ENCODE results near the gene TMEM72. TPM values are rescaled to one million over a fixed set of nuclear protein-coding genes. Genes with fewer than 3 reads are reported as not detected.

Gene TMEM72
- total and polyA plus RNA-seq, 4 donors = 0.02 to 0.33 TPM; not detected in 2

DNA sequence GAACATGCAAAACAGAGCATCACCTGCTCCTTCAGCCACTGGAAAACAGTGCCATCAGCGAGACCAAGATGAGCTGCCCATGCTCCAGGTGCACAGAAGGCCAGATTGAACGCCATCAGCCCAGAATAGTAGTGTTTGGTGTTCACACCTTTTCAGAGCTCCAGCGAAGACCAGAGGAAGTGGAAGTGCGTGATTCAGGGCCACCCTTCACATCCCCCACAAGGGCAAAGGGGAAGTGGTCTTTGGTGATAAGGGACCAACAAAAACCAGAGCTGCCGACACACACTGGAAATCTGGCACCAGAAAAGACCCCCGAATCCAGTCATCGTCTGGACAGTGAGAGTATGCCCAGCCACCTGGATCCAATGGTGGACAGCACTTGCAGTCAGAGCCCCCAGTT lies 29.5 kb upstream of the TMEM72 start:
- H3K9ac ChIP-seq (ENCODE audit: low read depth in 1 of 2, low read length in 2 of 2) = no peak overlapping the region
- no peak overlapping the region for H3K27ac ChIP-seq (ENCODE audit: low read depth in 1 of 2, low read length in 2 of 2)
- WGBS = 85% methylated on average over 7 of the region's 7 CpGs
- no peak for DNase-seq (ENCODE audit: low spot score)
- H3K36me3 ChIP-seq (ENCODE audit: control insufficient read depth in 4 of 4, insufficient read depth in 3 of 4, low read depth in 1 of 4, low read length in 3 of 4) = no peaks in the 10 kb centered on the region
- H3K27me3 ChIP-seq (ENCODE audit: control insufficient read depth in 4 of 4, insufficient read depth in 4 of 4, low read length in 3 of 4) = no peaks in the 10 kb centered on the region
- H3K4me1 ChIP-seq (ENCODE audit: control insufficient read depth in 4 of 4, insufficient read depth in 4 of 4, low read length in 3 of 4) = peaks cover 1 to 12% (median 8%) of the 10 kb centered on the region in 4 donors
- TF ChIP-seq, protein P1, sequence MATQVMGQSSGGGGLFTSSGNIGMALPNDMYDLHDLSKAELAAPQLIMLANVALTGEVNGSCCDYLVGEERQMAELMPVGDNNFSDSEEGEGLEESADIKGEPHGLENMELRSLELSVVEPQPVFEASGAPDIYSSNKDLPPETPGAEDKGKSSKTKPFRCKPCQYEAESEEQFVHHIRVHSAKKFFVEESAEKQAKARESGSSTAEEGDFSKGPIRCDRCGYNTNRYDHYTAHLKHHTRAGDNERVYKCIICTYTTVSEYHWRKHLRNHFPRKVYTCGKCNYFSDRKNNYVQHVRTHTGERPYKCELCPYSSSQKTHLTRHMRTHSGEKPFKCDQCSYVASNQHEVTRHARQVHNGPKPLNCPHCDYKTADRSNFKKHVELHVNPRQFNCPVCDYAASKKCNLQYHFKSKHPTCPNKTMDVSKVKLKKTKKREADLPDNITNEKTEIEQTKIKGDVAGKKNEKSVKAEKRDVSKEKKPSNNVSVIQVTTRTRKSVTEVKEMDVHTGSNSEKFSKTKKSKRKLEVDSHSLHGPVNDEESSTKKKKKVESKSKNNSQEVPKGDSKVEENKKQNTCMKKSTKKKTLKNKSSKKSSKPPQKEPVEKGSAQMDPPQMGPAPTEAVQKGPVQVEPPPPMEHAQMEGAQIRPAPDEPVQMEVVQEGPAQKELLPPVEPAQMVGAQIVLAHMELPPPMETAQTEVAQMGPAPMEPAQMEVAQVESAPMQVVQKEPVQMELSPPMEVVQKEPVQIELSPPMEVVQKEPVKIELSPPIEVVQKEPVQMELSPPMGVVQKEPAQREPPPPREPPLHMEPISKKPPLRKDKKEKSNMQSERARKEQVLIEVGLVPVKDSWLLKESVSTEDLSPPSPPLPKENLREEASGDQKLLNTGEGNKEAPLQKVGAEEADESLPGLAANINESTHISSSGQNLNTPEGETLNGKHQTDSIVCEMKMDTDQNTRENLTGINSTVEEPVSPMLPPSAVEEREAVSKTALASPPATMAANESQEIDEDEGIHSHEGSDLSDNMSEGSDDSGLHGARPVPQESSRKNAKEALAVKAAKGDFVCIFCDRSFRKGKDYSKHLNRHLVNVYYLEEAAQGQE (IDR thresholded peaks at IDR 0.05) = no peak
- TF ChIP-seq, protein P2, sequence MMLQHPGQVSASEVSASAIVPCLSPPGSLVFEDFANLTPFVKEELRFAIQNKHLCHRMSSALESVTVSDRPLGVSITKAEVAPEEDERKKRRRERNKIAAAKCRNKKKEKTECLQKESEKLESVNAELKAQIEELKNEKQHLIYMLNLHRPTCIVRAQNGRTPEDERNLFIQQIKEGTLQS (IDR thresholded peaks at IDR 0.05) = no peak
- TF ChIP-seq, protein P3, sequence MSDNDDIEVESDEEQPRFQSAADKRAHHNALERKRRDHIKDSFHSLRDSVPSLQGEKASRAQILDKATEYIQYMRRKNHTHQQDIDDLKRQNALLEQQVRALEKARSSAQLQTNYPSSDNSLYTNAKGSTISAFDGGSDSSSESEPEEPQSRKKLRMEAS (IDR thresholded peaks at IDR 0.05) = no peak
- TF ChIP-seq HNF4G (IDR thresholded peaks at IDR 0.05) (no peak), EGR1 (IDR thresholded peaks at IDR 0.05; ENCODE audit: low read depth in 2 of 2) (no peak), FOXA1 (IDR thresholded peaks at IDR 0.05) (no peak), HNF4A (conservative IDR thresholded peaks at IDR 0.05) (no peak), FOXA2 (IDR thresholded peaks at IDR 0.05) (no peak), GABPA (IDR thresholded peaks at IDR 0.05 in 1 of 2, conservative IDR thresholded peaks at IDR 0.05 in 1 of 2) (no peak), RXRA (IDR thresholded peaks at IDR 0.05) (no peak), SP1 (IDR thresholded peaks at IDR 0.05) (no peak), YY1 (IDR thresholded peaks at IDR 0.05) (no peak), RAD21 (IDR thresholded peaks at IDR 0.05) (no peak), TAF1 (conservative IDR thresholded peaks at IDR 0.05) (no peak), JUND (IDR thresholded peaks at IDR 0.05) (no peak)
- TF ChIP-seq, protein P4, sequence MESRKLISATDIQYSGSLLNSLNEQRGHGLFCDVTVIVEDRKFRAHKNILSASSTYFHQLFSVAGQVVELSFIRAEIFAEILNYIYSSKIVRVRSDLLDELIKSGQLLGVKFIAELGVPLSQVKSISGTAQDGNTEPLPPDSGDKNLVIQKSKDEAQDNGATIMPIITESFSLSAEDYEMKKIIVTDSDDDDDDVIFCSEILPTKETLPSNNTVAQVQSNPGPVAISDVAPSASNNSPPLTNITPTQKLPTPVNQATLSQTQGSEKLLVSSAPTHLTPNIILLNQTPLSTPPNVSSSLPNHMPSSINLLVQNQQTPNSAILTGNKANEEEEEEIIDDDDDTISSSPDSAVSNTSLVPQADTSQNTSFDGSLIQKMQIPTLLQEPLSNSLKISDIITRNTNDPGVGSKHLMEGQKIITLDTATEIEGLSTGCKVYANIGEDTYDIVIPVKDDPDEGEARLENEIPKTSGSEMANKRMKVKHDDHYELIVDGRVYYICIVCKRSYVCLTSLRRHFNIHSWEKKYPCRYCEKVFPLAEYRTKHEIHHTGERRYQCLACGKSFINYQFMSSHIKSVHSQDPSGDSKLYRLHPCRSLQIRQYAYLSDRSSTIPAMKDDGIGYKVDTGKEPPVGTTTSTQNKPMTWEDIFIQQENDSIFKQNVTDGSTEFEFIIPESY (IDR thresholded peaks at IDR 0.05) = no peak
- TF ChIP-seq, protein P5, sequence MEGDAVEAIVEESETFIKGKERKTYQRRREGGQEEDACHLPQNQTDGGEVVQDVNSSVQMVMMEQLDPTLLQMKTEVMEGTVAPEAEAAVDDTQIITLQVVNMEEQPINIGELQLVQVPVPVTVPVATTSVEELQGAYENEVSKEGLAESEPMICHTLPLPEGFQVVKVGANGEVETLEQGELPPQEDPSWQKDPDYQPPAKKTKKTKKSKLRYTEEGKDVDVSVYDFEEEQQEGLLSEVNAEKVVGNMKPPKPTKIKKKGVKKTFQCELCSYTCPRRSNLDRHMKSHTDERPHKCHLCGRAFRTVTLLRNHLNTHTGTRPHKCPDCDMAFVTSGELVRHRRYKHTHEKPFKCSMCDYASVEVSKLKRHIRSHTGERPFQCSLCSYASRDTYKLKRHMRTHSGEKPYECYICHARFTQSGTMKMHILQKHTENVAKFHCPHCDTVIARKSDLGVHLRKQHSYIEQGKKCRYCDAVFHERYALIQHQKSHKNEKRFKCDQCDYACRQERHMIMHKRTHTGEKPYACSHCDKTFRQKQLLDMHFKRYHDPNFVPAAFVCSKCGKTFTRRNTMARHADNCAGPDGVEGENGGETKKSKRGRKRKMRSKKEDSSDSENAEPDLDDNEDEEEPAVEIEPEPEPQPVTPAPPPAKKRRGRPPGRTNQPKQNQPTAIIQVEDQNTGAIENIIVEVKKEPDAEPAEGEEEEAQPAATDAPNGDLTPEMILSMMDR (IDR thresholded peaks at IDR 0.05; ENCODE audit: low read depth, low read length, missing input control) = no peak
- no peaks in the 10 kb centered on the region for H3K9me3 ChIP-seq (ENCODE audit: control insufficient read depth in 4 of 4, low read length in 3 of 4)
- H3K4me3 ChIP-seq (ENCODE audit: low read depth in 1 of 3, low read length in 3 of 3) = no peak overlapping the region
